Activated CD4-positive, alpha-beta T cell treated with anti-CD3 and anti-CD28 coated beads, Interleukin-2, amount 50 U/mL, for 1 hour (primary cell): ENCODE measurements around the gene ATG9B.
"Not testable (repeated sequence)": the region's sequence is repeated elsewhere in the genome, so short reads cannot be mapped to it uniquely, and the experiment has no call there.

ENCODE experiments used
- DNase-seq: peaks from one replicate; pipeline ENCODE4 v3.0.0-alpha.2; 2020

Gene ATG9B

GRCh38 chr7:151035026-151035717, 10.9 kb upstream of the ATG9B start:
- no peak for DNase-seq

GRCh38 chr7:151034312-151035025, 10.2 kb upstream of the ATG9B start:
- no peak for DNase-seq

- no peak for DNase-seq
These were observed 9.6 kb upstream of the ATG9B start for GRCh38 chr7:151033864-151034249.

- no peak for DNase-seq
These were observed 8.9 kb upstream of the ATG9B start for GRCh38 chr7:151032936-151033863.

GRCh38 chr7:151031011-151031410, 6.7 kb upstream of the ATG9B start:
- no peak for DNase-seq

- DNase-seq = no peak
These were observed 4.7 kb upstream of the ATG9B start for GRCh38 chr7:151028948-151029501.

GRCh38 chr7:151028131-151028947, 4.0 kb upstream of the ATG9B start, which contains the start of gene ABCB8:
ABCB8 (plus strand) TSS chr7:151028450; CDS start chr7:151028516, 66 bp downstream.
- DNase-seq = peak; percentile 97

- DNase-seq = not testable (repeated sequence)
These were observed 3.4 kb upstream of the ATG9B start for GRCh38 chr7:151027728-151028130.

- DNase-seq = not testable (repeated sequence)
These were observed 2.8 kb upstream of the ATG9B start for GRCh38 chr7:151026771-151027727.

GRCh38 chr7:151025924-151026671, 1.8 kb upstream of the ATG9B start:
- no peak for DNase-seq

GRCh38 chr7:151023232-151023631, 1.1 kb downstream of the ATG9B start:
- no peak for DNase-seq

GRCh38 chr7:151020231-151020630, 4.1 kb downstream of the ATG9B start:
- DNase-seq = no peak

GRCh38 chr7:151019130-151019447, 5.2 kb downstream of the ATG9B start:
- DNase-seq = no peak

- peak; percentile 42 for DNase-seq
These were observed 5.7 kb downstream of the ATG9B start for GRCh38 chr7:151018421-151019129.

- DNase-seq = peak; percentile 83
These were observed 6.3 kb downstream of the ATG9B start for GRCh38 chr7:151017953-151018420.

- DNase-seq = no peak
These were observed 6.8 kb downstream of the ATG9B start for GRCh38 chr7:151017370-151017952.

GRCh38 chr7:151016942-151017341, 7.4 kb downstream of the ATG9B start:
- DNase-seq = no peak

GRCh38 chr7:151016505-151016904, 7.8 kb downstream of the ATG9B start:
- no peak for DNase-seq

- no peak for DNase-seq
These were observed 8.3 kb downstream of the ATG9B start for GRCh38 chr7:151015967-151016366.
